ENCODE measurements around the gene AKR1B1. TPM values are rescaled to one million over a fixed set of nuclear protein-coding genes. Genes with fewer than 3 reads are reported as not detected.
"Not testable (repeated sequence)": the region's sequence is repeated elsewhere in the genome, so short reads cannot be mapped to it uniquely, and the experiment has no call there.

AKR1B1 gene
- total and polyA plus RNA-seq, 2 experiments from 2014 or later = 61.0 to 164 TPM

- Histone ChIP-seq H3K9me3 (ENCODE audit: low read depth) (no peaks in the 10 kb centered on the region), H3K27me3 (replicated peaks; ENCODE audit: insufficient read depth) (no peaks in the 10 kb centered on the region), H3K4me3 (no peak overlapping the region), H3K9ac (no peak overlapping the region), H3K79me2 (ENCODE audit: insufficient read depth) (no peaks in the 10 kb centered on the region), H4K20me1 (ENCODE audit: insufficient read depth) (no peaks in the 10 kb centered on the region), H3K4me2 (ENCODE audit: unreplicated experiment) (no peak overlapping the region), H3K27ac (no peak overlapping the region), H2AFZ (no peak overlapping the region), H3K9me2 (ENCODE audit: insufficient read depth) (no peaks in the 10 kb centered on the region), H3K36me3 (ENCODE audit: low read depth) (no peaks in the 10 kb centered on the region), H3K4me1 (ENCODE audit: insufficient read depth) (no peaks in the 10 kb centered on the region), H3F3A (ENCODE audit: insufficient read depth) (peaks cover 6% of the 10 kb centered on the region; the same call in 1 of the 2 replicates)
- no peak for DNase-seq
- TF ChIP-seq EZH2 (IDR thresholded peaks at IDR 0.05; ENCODE audit: insufficient read depth, poor library complexity, severe bottlenecking) (no peak), EZH2phosphoT487 (IDR thresholded peaks at IDR 0.05; ENCODE audit: insufficient read depth, low read depth) (no peak)
- in situ Hi-C loops (cut with MboI) = no loop called here
- WGBS, 2 experiments (ENCODE audit: low coverage in 1 of 2, low lambda C conversion rate in 2 of 2, missing lambda C conversion rate in 2 of 2) = 63 to 70% methylated on average over 5 of the region's 5 CpGs
Measured at GRCh38 chr7:134500982-134501381, 42.1 kb upstream of the AKR1B1 start.

- in situ Hi-C loops (cut with MboI) = no loop called here
- Histone ChIP-seq H3K27ac (no peak overlapping the region), H3K27me3 (replicated peaks; ENCODE audit: insufficient read depth) (no peaks in the 10 kb centered on the region), H3K9ac (no peak overlapping the region), H3F3A (ENCODE audit: insufficient read depth) (peaks cover 6% of the 10 kb centered on the region; the same call in 1 of the 2 replicates), H3K4me3 (no peak overlapping the region), H2AFZ (no peak overlapping the region), H3K4me1 (ENCODE audit: insufficient read depth) (no peaks in the 10 kb centered on the region), H4K20me1 (ENCODE audit: insufficient read depth) (no peaks in the 10 kb centered on the region), H3K9me3 (ENCODE audit: low read depth) (no peaks in the 10 kb centered on the region), H3K79me2 (ENCODE audit: insufficient read depth) (no peaks in the 10 kb centered on the region), H3K4me2 (ENCODE audit: unreplicated experiment) (no peak overlapping the region), H3K9me2 (ENCODE audit: insufficient read depth) (no peaks in the 10 kb centered on the region), H3K36me3 (ENCODE audit: low read depth) (no peaks in the 10 kb centered on the region)
- WGBS, 2 experiments (ENCODE audit: low coverage in 1 of 2, low lambda C conversion rate in 2 of 2, missing lambda C conversion rate in 2 of 2) = 90 to 95% methylated on average over 2 of the region's 2 CpGs
- TF ChIP-seq EZH2 (IDR thresholded peaks at IDR 0.05; ENCODE audit: insufficient read depth, poor library complexity, severe bottlenecking) (no peak), EZH2phosphoT487 (IDR thresholded peaks at IDR 0.05; ENCODE audit: insufficient read depth, low read depth) (no peak)
- no peak for DNase-seq
Measured at GRCh38 chr7:134500406-134500805, 41.5 kb upstream of the AKR1B1 start.

GRCh38 chr7:134495546-134495945 is 36.6 kb upstream of the AKR1B1 start:
- H4K20me1 ChIP-seq (ENCODE audit: insufficient read depth) = no peaks in the 10 kb centered on the region
- no peaks in the 10 kb centered on the region for H3F3A ChIP-seq (ENCODE audit: insufficient read depth)
- H3K27me3 ChIP-seq (replicated peaks; ENCODE audit: insufficient read depth) = 0 out of 2 replicates have a peak, but pooled peaks cover 8% of the 10 kb centered on the region
- H2AFZ ChIP-seq = no peak overlapping the region
- in situ Hi-C loops (cut with MboI) = no loop called here
- no peak overlapping the region for H3K4me2 ChIP-seq (ENCODE audit: unreplicated experiment)
- 80 to 90% methylated on average over 1 of the region's 1 CpG for WGBS, 2 experiments (ENCODE audit: low coverage in 1 of 2, low lambda C conversion rate in 2 of 2, missing lambda C conversion rate in 2 of 2)
- no peaks in the 10 kb centered on the region for H3K9me2 ChIP-seq (ENCODE audit: insufficient read depth)
- TF ChIP-seq EZH2phosphoT487 (IDR thresholded peaks at IDR 0.05; ENCODE audit: insufficient read depth, low read depth) = no peak
- TF ChIP-seq EZH2 (IDR thresholded peaks at IDR 0.05; ENCODE audit: insufficient read depth, poor library complexity, severe bottlenecking) = no peak
- H3K4me3 ChIP-seq = no peak overlapping the region
- no peaks in the 10 kb centered on the region for H3K4me1 ChIP-seq (ENCODE audit: insufficient read depth)
- H3K36me3 ChIP-seq (ENCODE audit: low read depth) = no peaks in the 10 kb centered on the region
- no peak overlapping the region for H3K9ac ChIP-seq
- no peak overlapping the region for H3K27ac ChIP-seq
- no peaks in the 10 kb centered on the region for H3K79me2 ChIP-seq (ENCODE audit: insufficient read depth)
- no peaks in the 10 kb centered on the region for H3K9me3 ChIP-seq (ENCODE audit: low read depth)
- no peak for DNase-seq

GRCh38 chr7:134493091-134493490 is 34.2 kb upstream of the AKR1B1 start:
- DNase-seq = no peak
- WGBS, 2 experiments (ENCODE audit: low coverage in 1 of 2, low lambda C conversion rate in 2 of 2, missing lambda C conversion rate in 2 of 2) = 65 to 67% methylated on average over 2 of the region's 2 CpGs
- no peak overlapping the region for H3K4me3 ChIP-seq
- no peaks in the 10 kb centered on the region for H3F3A ChIP-seq (ENCODE audit: insufficient read depth)
- no peak overlapping the region for H3K9ac ChIP-seq
- no peaks in the 10 kb centered on the region for H3K9me2 ChIP-seq (ENCODE audit: insufficient read depth)
- H3K4me1 ChIP-seq (ENCODE audit: insufficient read depth) = no peaks in the 10 kb centered on the region
- no peaks in the 10 kb centered on the region for H4K20me1 ChIP-seq (ENCODE audit: insufficient read depth)
- in situ Hi-C loops (cut with MboI) = no loop called here
- TF ChIP-seq EZH2phosphoT487 (IDR thresholded peaks at IDR 0.05; ENCODE audit: insufficient read depth, low read depth) (no peak), EZH2 (IDR thresholded peaks at IDR 0.05; ENCODE audit: insufficient read depth, poor library complexity, severe bottlenecking) (no peak)
- H3K27me3 ChIP-seq (replicated peaks; ENCODE audit: insufficient read depth) = 0 out of 2 replicates have a peak, but pooled peaks cover 8% of the 10 kb centered on the region
- H3K4me2 ChIP-seq (ENCODE audit: unreplicated experiment) = no peak overlapping the region
- no peaks in the 10 kb centered on the region for H3K36me3 ChIP-seq (ENCODE audit: low read depth)
- H3K9me3 ChIP-seq (ENCODE audit: low read depth) = no peaks in the 10 kb centered on the region
- H2AFZ ChIP-seq = no peak overlapping the region
- H3K79me2 ChIP-seq (ENCODE audit: insufficient read depth) = no peaks in the 10 kb centered on the region
- H3K27ac ChIP-seq = no peak overlapping the region

- H3K9me2 ChIP-seq (ENCODE audit: insufficient read depth); H3K36me3 ChIP-seq (ENCODE audit: low read depth); in situ Hi-C loops (cut with MboI); H3K4me1 ChIP-seq (ENCODE audit: insufficient read depth); H3K4me3 ChIP-seq; H2AFZ ChIP-seq; H3F3A ChIP-seq (ENCODE audit: insufficient read depth); H3K4me2 ChIP-seq (ENCODE audit: unreplicated experiment); H3K79me2 ChIP-seq (ENCODE audit: insufficient read depth); H3K27ac ChIP-seq; H3K27me3 ChIP-seq (replicated peaks; ENCODE audit: insufficient read depth); DNase-seq; H3K9ac ChIP-seq; H4K20me1 ChIP-seq (ENCODE audit: insufficient read depth); H3K9me3 ChIP-seq (ENCODE audit: low read depth): not testable (repeated sequence)
- 45% methylated on average over 4 of the region's 4 CpGs for WGBS, 2 experiments (ENCODE audit: low coverage in 1 of 2, low lambda C conversion rate in 2 of 2, missing lambda C conversion rate in 2 of 2)
Measured at GRCh38 chr7:134487721-134488120, 28.8 kb upstream of the AKR1B1 start.

Data from GM23248 (cell line).